HG02623 (cell line): Measurements from ENCODE around the gene C1GALT1.
"Not testable (repeated sequence)": the region's sequence is repeated elsewhere in the genome, so short reads cannot be mapped to it uniquely, and the experiment has no call there.

Experiments
- ATAC-seq: cut with Tn5 transposase; IDR thresholded peaks from one replicate; pipeline ENCODE4 v1.9.1; 2021; ENCODE audit warnings: moderate library complexity; ENCODE audit not compliant: unreplicated experiment

C1GALT1 gene

GRCh38 chr7:7231865-7232264, 49.5 kb downstream of the C1GALT1 start:
- no peak for ATAC-seq

GRCh38 chr7:7235347-7235746, 53.0 kb downstream of the C1GALT1 start:
- no peak for ATAC-seq

GRCh38 chr7:7236041-7236440, 53.7 kb downstream of the C1GALT1 start:
- ATAC-seq = no peak

GRCh38 chr7:7237201-7237977, 55.0 kb downstream of the C1GALT1 start:
- ATAC-seq = no peak

GRCh38 chr7:7237978-7238267, 55.6 kb downstream of the C1GALT1 start:
- ATAC-seq = no peak

GRCh38 chr7:7239346-7239745, 57.0 kb downstream of the C1GALT1 start:
- ATAC-seq = no peak

GRCh38 chr7:7242899-7243298, 60.6 kb downstream of the C1GALT1 start:
- ATAC-seq = no peak

GRCh38 chr7:7245233-7245632, 62.9 kb downstream of the C1GALT1 start:
- ATAC-seq = not testable (repeated sequence)

- ATAC-seq = no peak
These were observed 63.9 kb downstream of the C1GALT1 start for GRCh38 chr7:7246223-7246622.

- no peak for ATAC-seq
These were observed 65.3 kb downstream of the C1GALT1 start for GRCh38 chr7:7247658-7248057.

- ATAC-seq = no peak
These were observed 67.5 kb downstream of the C1GALT1 start for GRCh38 chr7:7249814-7250213.

- ATAC-seq = peak; percentile 97
These were observed 69.4 kb downstream of the C1GALT1 start for GRCh38 chr7:7251742-7252141.

GRCh38 chr7:7254319-7254718, 72.0 kb downstream of the C1GALT1 start:
- ATAC-seq = no peak

GRCh38 chr7:7254908-7255307, 72.6 kb downstream of the C1GALT1 start:
- ATAC-seq = no peak

- ATAC-seq = no peak
These were observed 74.5 kb downstream of the C1GALT1 start for GRCh38 chr7:7256731-7257274.

GRCh38 chr7:7257899-7258692, 75.8 kb downstream of the C1GALT1 start:
- ATAC-seq = peak; percentile 88

GRCh38 chr7:7261863-7262262, 79.5 kb downstream of the C1GALT1 start:
- ATAC-seq = no peak

GRCh38 chr7:7263297-7264230, 81.2 kb downstream of the C1GALT1 start:
- no peak for ATAC-seq

- no peak for ATAC-seq
These were observed 82.1 kb downstream of the C1GALT1 start for GRCh38 chr7:7264306-7265040.
